SU-DHL-6 (cell line): ENCODE results near the gene RGS6.

Source experiments
- H2AFZ ChIP-seq: fragments of 200-600 bp; sonication (generic); 2 replicates; pipeline ENCODE4 v1.6.1; 2014; ENCODE audit warnings: low read depth, mild to moderate bottlenecking, moderate library complexity, mixed read lengths, antibody characterized with exemption, low read length; ENCODE audit not compliant: severe bottlenecking
- H3F3A ChIP-seq: fragments of 200-600 bp; shearing (Covaris generic); 2 replicates; pipeline ENCODE4 v1.6.0; 2016; ENCODE audit warnings: antibody characterized with exemption, mild to moderate bottlenecking; ENCODE audit not compliant: insufficient read depth
- H3K27ac ChIP-seq: fragments of 200-600 bp; sonication (generic); 2 replicates; pipeline ENCODE4 v1.5.1; 2016; ENCODE audit warnings: low read depth, mild to moderate bottlenecking, low read length, moderate library complexity, mixed read lengths
- H3K27me3 ChIP-seq: fragments of 200-600 bp; sonication (generic), shearing (Covaris generic); 2 replicates; pipeline ENCODE4 v1.6.0; 2014; ENCODE audit warnings: mild to moderate bottlenecking, low read length
- H3K36me3 ChIP-seq: fragments of 200-600 bp; sonication (generic); 2 replicates; pipeline ENCODE4 v1.6.1; 2014; ENCODE audit warnings: mild to moderate bottlenecking, low read length, mixed read lengths
- H3K4me2 ChIP-seq: fragments of 300-600, 200-600 bp; shearing (Covaris generic), sonication (generic); 2 replicates; pipeline ENCODE4 v1.6.0; 2014; ENCODE audit warnings: low read length, low read depth, mild to moderate bottlenecking; ENCODE audit not compliant: poor library complexity, severe bottlenecking
- H3K4me3 ChIP-seq: fragments of 200-600 bp; sonication (generic); 2 replicates; pipeline ENCODE4 v1.5.1; 2014; ENCODE audit warnings: antibody characterized with exemption, low read length, mild to moderate bottlenecking, mixed read lengths; ENCODE audit not compliant: insufficient read depth, poor library complexity, severe bottlenecking
- H3K79me2 ChIP-seq: fragments of 200-600 bp; sonication (generic); 2 replicates; pipeline ENCODE4 v1.6.1; 2014; ENCODE audit warnings: mild to moderate bottlenecking, low read length, moderate library complexity; ENCODE audit not compliant: insufficient read depth
- H3K9ac ChIP-seq: fragments of 200-600 bp; sonication (generic); 2 replicates; pipeline ENCODE4 v1.7.0; 2014; ENCODE audit warnings: mild to moderate bottlenecking, low read length
- H3K9me2 ChIP-seq: fragments of 200-600 bp; sonication (generic); replicated peaks from 2 replicates; pipeline ENCODE4 v1.6.1; 2014; ENCODE audit warnings: low read length; ENCODE audit not compliant: insufficient read depth
- H3K9me3 ChIP-seq: fragments of 200-600 bp; sonication (generic); 2 replicates; pipeline ENCODE4 v1.6.1; 2014; ENCODE audit warnings: low read length, mixed read lengths; ENCODE audit not compliant: insufficient read depth
- H4K20me1 ChIP-seq: fragments of 200-600 bp; sonication (generic); 2 replicates; pipeline ENCODE4 v1.6.1; 2014; ENCODE audit warnings: low read depth, mild to moderate bottlenecking, antibody characterized with exemption, low read length, moderate library complexity, mixed read lengths
- EZH2phosphoT487 ChIP-seq: fragments of 200-600 bp; sonication (generic), shearing (Covaris generic); conservative IDR thresholded peaks from 2 replicates; pipeline ENCODE4 v1.6.1; 2018; ENCODE audit warnings: mild to moderate bottlenecking, antibody characterized with exemption, low read length, moderate library complexity, mixed read lengths
- TF ChIP-seq, protein P1 (sequence below): fragments of 200-600 bp; sonication (generic); IDR thresholded peaks from one replicate; pipeline ENCODE4 v1.5.1; 2017; ENCODE audit warnings: antibody characterized with exemption, mild to moderate bottlenecking, low read length, moderate library complexity; ENCODE audit not compliant: insufficient read depth, poor library complexity, severe bottlenecking

RGS6 gene

DNA sequence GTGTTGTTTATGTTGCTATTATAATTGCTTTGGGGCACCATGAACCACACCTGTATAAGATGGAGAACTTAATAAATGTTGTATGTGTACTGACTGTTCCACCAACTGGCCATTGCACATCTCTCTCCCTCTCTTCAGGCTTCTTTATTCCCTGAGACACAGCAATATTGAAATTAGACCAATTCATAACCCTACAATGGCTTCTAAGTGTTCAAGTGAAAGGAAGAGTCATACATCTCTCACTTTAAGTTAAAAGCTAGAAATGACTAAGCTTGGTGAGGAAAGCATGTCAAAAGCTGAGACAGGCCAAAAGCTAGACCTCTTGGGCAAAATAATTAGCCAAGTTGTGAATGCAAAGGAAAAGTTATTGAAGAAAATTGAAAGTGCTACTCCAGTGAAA lies 373.3 kb downstream of the RGS6 start:
- H3K9me2 ChIP-seq, result no peaks in the 10 kb centered on the region
- no peaks in the 10 kb centered on the region for H3K36me3 ChIP-seq
- no peaks in the 10 kb centered on the region for H3K9me3 ChIP-seq
- no peak overlapping the region for H3K4me3 ChIP-seq
- H3F3A ChIP-seq, result no peaks in the 10 kb centered on the region
- H3K4me2 ChIP-seq, result no peak overlapping the region
- no peak overlapping the region for H3K9ac ChIP-seq
- H3K79me2 ChIP-seq, result no peaks in the 10 kb centered on the region
- no peak overlapping the region for H2AFZ ChIP-seq
- H4K20me1 ChIP-seq, result no peaks in the 10 kb centered on the region
- no peak overlapping the region for H3K27ac ChIP-seq
- no peaks in the 10 kb centered on the region for H3K27me3 ChIP-seq
- TF ChIP-seq, protein P1, sequence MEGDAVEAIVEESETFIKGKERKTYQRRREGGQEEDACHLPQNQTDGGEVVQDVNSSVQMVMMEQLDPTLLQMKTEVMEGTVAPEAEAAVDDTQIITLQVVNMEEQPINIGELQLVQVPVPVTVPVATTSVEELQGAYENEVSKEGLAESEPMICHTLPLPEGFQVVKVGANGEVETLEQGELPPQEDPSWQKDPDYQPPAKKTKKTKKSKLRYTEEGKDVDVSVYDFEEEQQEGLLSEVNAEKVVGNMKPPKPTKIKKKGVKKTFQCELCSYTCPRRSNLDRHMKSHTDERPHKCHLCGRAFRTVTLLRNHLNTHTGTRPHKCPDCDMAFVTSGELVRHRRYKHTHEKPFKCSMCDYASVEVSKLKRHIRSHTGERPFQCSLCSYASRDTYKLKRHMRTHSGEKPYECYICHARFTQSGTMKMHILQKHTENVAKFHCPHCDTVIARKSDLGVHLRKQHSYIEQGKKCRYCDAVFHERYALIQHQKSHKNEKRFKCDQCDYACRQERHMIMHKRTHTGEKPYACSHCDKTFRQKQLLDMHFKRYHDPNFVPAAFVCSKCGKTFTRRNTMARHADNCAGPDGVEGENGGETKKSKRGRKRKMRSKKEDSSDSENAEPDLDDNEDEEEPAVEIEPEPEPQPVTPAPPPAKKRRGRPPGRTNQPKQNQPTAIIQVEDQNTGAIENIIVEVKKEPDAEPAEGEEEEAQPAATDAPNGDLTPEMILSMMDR, result no peak
- no peak for TF ChIP-seq EZH2phosphoT487

DNA sequence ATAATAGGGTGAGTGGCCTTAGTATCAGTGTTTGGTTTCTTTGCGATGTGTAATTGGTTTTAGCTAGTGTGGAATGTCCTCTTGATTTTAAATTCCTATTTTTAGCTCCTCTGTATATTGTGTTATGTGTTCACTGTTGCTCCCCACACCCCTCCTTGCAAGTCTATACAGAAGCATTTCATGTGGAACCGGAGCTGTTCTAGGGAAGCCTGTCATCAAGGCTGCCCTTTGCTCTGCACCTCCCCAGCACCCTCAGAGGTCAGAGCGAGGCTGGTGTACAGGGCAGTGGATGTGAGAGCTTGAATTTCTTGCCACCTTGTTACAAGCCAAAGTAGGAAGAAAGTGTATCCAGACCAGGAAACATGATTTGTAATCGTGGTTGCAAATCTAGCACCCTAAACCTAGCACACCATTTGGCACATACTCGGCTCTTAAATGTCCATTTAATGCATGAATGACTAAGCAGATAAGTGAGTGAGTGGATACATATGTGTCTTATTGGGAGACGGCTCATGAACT lies 376.8 kb downstream of the RGS6 start:
- Histone ChIP-seq H3K27ac (no peak overlapping the region), H3K4me2 (no peak overlapping the region)
- TF ChIP-seq EZH2phosphoT487, result no peak
- TF ChIP-seq, protein P1, result no peak

DNA sequence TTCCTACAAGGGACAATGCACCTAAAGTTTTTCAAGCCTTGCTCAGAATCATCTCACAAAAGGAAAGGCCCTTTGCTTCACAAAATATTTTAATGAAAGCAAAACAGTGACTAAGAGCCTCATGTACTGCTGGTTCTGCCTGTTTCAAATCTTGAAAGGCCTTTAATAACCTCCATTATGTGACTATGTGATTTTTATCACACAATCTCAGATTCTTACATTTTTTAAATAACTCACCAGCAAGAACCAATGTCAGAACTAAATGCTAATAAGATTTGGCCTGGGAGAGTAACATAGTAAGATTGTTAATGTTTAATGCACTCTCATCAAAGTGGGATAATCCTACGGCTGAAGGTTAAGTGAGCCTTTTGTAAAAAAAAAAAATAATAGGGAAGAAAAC lies 378.9 kb downstream of the RGS6 start:
- Histone ChIP-seq H3K9me2 (no peaks in the 10 kb centered on the region), H3K4me3 (no peak overlapping the region), H4K20me1 (no peaks in the 10 kb centered on the region), H3K36me3 (no peaks in the 10 kb centered on the region), H3K27ac (no peak overlapping the region), H3K4me2 (no peak overlapping the region), H3F3A (no peaks in the 10 kb centered on the region), H2AFZ (no peak overlapping the region), H3K9me3 (no peaks in the 10 kb centered on the region), H3K9ac (no peak overlapping the region), H3K27me3 (no peaks in the 10 kb centered on the region), H3K79me2 (no peaks in the 10 kb centered on the region)
- TF ChIP-seq EZH2phosphoT487, result no peak
- TF ChIP-seq, protein P1, result no peak

More for the DNA sequence above, 376.8 kb downstream of the RGS6 start:
- H3K79me2 ChIP-seq, result no peaks in the 10 kb centered on the region
- no peaks in the 10 kb centered on the region for H3F3A ChIP-seq
- H3K9me3 ChIP-seq, result no peaks in the 10 kb centered on the region
- H3K36me3 ChIP-seq, result no peaks in the 10 kb centered on the region
- no peaks in the 10 kb centered on the region for H3K27me3 ChIP-seq
- H4K20me1 ChIP-seq, result no peaks in the 10 kb centered on the region
- no peaks in the 10 kb centered on the region for H3K9me2 ChIP-seq
- no peak overlapping the region for H3K4me3 ChIP-seq
- H3K9ac ChIP-seq, result no peak overlapping the region
- H2AFZ ChIP-seq, result no peak overlapping the region
